Measurements from ENCODE around the gene CTTNBP2.

CTTNBP2 gene

GRCh38 chr7:117690147-117690546 is 183.1 kb downstream of the CTTNBP2 start:
- DNase-seq (ENCODE audit: low read depth in 2 of 2): no peak

GRCh38 chr7:117689406-117689805 is 183.8 kb downstream of the CTTNBP2 start:
- no peak for DNase-seq (ENCODE audit: low read depth in 2 of 2)

- no peak for DNase-seq (ENCODE audit: low read depth in 2 of 2)
These were observed 185.1 kb downstream of the CTTNBP2 start for GRCh38 chr7:117688126-117688525.

GRCh38 chr7:117686311-117686935 is 186.8 kb downstream of the CTTNBP2 start:
- DNase-seq (ENCODE audit: low read depth in 2 of 2): no peak

- DNase-seq (ENCODE audit: low read depth in 2 of 2): no peak
These were observed 187.4 kb downstream of the CTTNBP2 start for GRCh38 chr7:117685795-117686194.

GRCh38 chr7:117683430-117684175 is 189.6 kb downstream of the CTTNBP2 start:
- no peak for DNase-seq (ENCODE audit: low read depth in 2 of 2)

GRCh38 chr7:117682681-117683385 is 190.4 kb downstream of the CTTNBP2 start:
- DNase-seq (ENCODE audit: low read depth in 2 of 2): no peak

GRCh38 chr7:117679120-117679519 is 194.1 kb downstream of the CTTNBP2 start:
- no peak for DNase-seq (ENCODE audit: low read depth in 2 of 2)

- no peak for DNase-seq (ENCODE audit: low read depth in 2 of 2)
These were observed 197.5 kb downstream of the CTTNBP2 start for GRCh38 chr7:117675497-117676435.

GRCh38 chr7:117674617-117675016 is 198.6 kb downstream of the CTTNBP2 start:
- DNase-seq (ENCODE audit: low read depth in 2 of 2): no peak

GRCh38 chr7:117673839-117674238 is 199.4 kb downstream of the CTTNBP2 start:
- DNase-seq (ENCODE audit: low read depth in 2 of 2): no peak

- DNase-seq (ENCODE audit: low read depth in 2 of 2): no peak
These were observed 199.9 kb downstream of the CTTNBP2 start for GRCh38 chr7:117673367-117673766.

- DNase-seq (ENCODE audit: low read depth in 2 of 2): no peak
These were observed 200.8 kb downstream of the CTTNBP2 start for GRCh38 chr7:117672453-117672852.

- DNase-seq (ENCODE audit: low read depth in 2 of 2): no peak
These were observed 203.4 kb downstream of the CTTNBP2 start for GRCh38 chr7:117669818-117670217.

- no peak for DNase-seq (ENCODE audit: low read depth in 2 of 2)
These were observed 205.8 kb downstream of the CTTNBP2 start for GRCh38 chr7:117667456-117667855.

- no peak for DNase-seq (ENCODE audit: low read depth in 2 of 2)
These were observed 206.6 kb downstream of the CTTNBP2 start for GRCh38 chr7:117666689-117667088.

GRCh38 chr7:117666031-117666430 is 207.2 kb downstream of the CTTNBP2 start:
- DNase-seq (ENCODE audit: low read depth in 2 of 2): no peak

GRCh38 chr7:117665368-117665767 is 207.9 kb downstream of the CTTNBP2 start:
- DNase-seq (ENCODE audit: low read depth in 2 of 2): no peak

- DNase-seq (ENCODE audit: low read depth in 2 of 2): no peak
These were observed 209.2 kb downstream of the CTTNBP2 start for GRCh38 chr7:117664047-117664446.

- DNase-seq (ENCODE audit: low read depth in 2 of 2): no peak
These were observed 211.9 kb downstream of the CTTNBP2 start for GRCh38 chr7:117661328-117661727.

All from activated CD8-positive, alpha-beta memory T cell treated with anti-CD3 and anti-CD28 coated beads for 4 hours (primary cell).